ENCODE measurements around the gene PARP3.

PARP3 gene

GRCh38 chr3:51955893-51956770 lies 14.0 kb downstream of the PARP3 start:
- no peak overlapping the region for H3K27ac ChIP-seq (ENCODE audit: low read depth, low read length)
- peak; percentile 83 for DNase-seq
- H3K23ac ChIP-seq (ENCODE audit: low read length): no peak overlapping the region
- H3K4me3 ChIP-seq (ENCODE audit: low read length): no peak overlapping the region
- H3K56ac ChIP-seq (ENCODE audit: low read length): peak overlapping the region; percentile 80
- H2BK15ac ChIP-seq (replicated peaks; ENCODE audit: low read depth): no peak overlapping the region
- no peaks in the 10 kb centered on the region for H3K79me1 ChIP-seq (ENCODE audit: low read length)
- peak overlapping the region; percentile 71 for H3K9ac ChIP-seq (ENCODE audit: low read length)
- peak overlapping the region; percentile 19 for H3K18ac ChIP-seq (ENCODE audit: low read length)
- no peak overlapping the region for H4K5ac ChIP-seq (ENCODE audit: low read length)
- no CpG with 5 or more reads among the region's 97 CpGs for WGBS (ENCODE audit: extremely low coverage, insufficient coverage, low lambda C conversion rate)
- no peak overlapping the region for H2BK5ac ChIP-seq (ENCODE audit: low read length)
- H2AK5ac ChIP-seq (ENCODE audit: low read length): no peak overlapping the region
- H3K79me2 ChIP-seq (ENCODE audit: control insufficient read depth, insufficient read depth, low read length): no peaks in the 10 kb centered on the region
- no peak overlapping the region for H2BK120ac ChIP-seq (ENCODE audit: low read depth, low read length)
- no peaks in the 10 kb centered on the region for H3K4me1 ChIP-seq (ENCODE audit: control insufficient read depth, low read depth, low read length)
- peaks cover 18% of the 10 kb centered on the region for H3K27me3 ChIP-seq (ENCODE audit: insufficient read depth, low read length, poor library complexity)
- H3K4me2 ChIP-seq (ENCODE audit: low read length): peak overlapping the region; percentile 68
- no peak overlapping the region for H4K8ac ChIP-seq (ENCODE audit: low read depth, low read length)
- H3K36me3 ChIP-seq (ENCODE audit: control insufficient read depth, insufficient read depth, low read length): peaks cover 3% of the 10 kb centered on the region
- no peak overlapping the region for H3K4ac ChIP-seq (ENCODE audit: low read depth, low read length)

DNA sequence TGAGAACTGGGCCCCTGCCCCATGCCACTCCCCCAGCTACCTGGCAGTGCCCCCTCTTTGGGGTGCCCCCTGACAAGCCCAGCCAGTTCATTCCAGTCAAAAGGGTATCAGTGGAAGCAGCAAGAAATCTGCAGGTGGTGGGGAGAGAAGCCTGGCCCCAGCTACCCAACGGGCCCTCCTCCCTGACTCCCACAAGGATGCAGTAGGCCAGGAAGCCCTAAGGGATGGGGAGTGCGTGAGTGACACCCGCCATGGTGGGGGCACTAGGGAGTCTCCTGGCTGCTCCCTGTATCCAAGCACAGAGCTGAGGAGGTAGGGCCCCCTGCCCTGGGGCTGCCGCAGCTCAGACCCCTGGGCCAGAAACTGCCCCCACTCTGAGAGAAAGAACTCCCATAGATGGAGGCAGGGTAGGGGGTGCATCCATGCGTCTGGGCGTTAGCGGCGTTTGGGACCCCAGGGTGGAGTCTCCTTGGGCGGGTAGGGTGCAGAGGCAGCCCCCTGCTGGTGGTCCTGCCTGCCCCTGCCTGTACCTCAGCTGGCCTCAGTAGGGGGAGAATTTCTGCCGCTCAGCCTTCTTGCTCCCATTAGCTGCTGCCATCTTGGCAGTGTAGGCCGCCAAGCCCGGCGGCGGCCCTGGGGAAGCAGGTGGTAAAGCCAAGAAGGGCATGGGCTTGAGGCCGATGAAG lies 15.5 kb downstream of the PARP3 start:
- no CpG with 5 or more reads among the region's 15 CpGs for WGBS (ENCODE audit: extremely low coverage, insufficient coverage, low lambda C conversion rate)
- Histone ChIP-seq H3K79me1 (ENCODE audit: low read length) (no peaks in the 10 kb centered on the region), H3K56ac (ENCODE audit: low read length) (no peak overlapping the region), H2BK120ac (ENCODE audit: low read depth, low read length) (no peak overlapping the region), H3K18ac (ENCODE audit: low read length) (no peak overlapping the region), H3K27ac (ENCODE audit: low read depth, low read length) (no peak overlapping the region), H3K79me2 (ENCODE audit: control insufficient read depth, insufficient read depth, low read length) (no peaks in the 10 kb centered on the region), H3K4ac (ENCODE audit: low read depth, low read length) (no peak overlapping the region), H3K36me3 (ENCODE audit: control insufficient read depth, insufficient read depth, low read length) (peaks cover 3% of the 10 kb centered on the region), H3K27me3 (ENCODE audit: insufficient read depth, low read length, poor library complexity) (peaks cover 18% of the 10 kb centered on the region), H2BK5ac (ENCODE audit: low read length) (no peak overlapping the region), H4K5ac (ENCODE audit: low read length) (no peak overlapping the region), H3K4me3 (ENCODE audit: low read length) (no peak overlapping the region), H2BK15ac (replicated peaks; ENCODE audit: low read depth) (no peak overlapping the region), H3K9ac (ENCODE audit: low read length) (no peak overlapping the region), H3K23ac (ENCODE audit: low read length) (no peak overlapping the region), H3K4me1 (ENCODE audit: control insufficient read depth, low read depth, low read length) (no peaks in the 10 kb centered on the region), H2AK5ac (ENCODE audit: low read length) (no peak overlapping the region), H3K4me2 (ENCODE audit: low read length) (no peak overlapping the region), H4K8ac (ENCODE audit: low read depth, low read length) (no peak overlapping the region)
- DNase-seq: no peak

GRCh38 chr3:51958603-51959521 lies 16.7 kb downstream of the PARP3 start:
- Histone ChIP-seq H4K8ac (ENCODE audit: low read depth, low read length) (no peak overlapping the region), H3K56ac (ENCODE audit: low read length) (no peak overlapping the region), H3K9ac (ENCODE audit: low read length) (no peak overlapping the region), H3K4ac (ENCODE audit: low read depth, low read length) (no peak overlapping the region), H3K23ac (ENCODE audit: low read length) (no peak overlapping the region), H4K5ac (ENCODE audit: low read length) (no peak overlapping the region), H3K4me2 (ENCODE audit: low read length) (no peak overlapping the region), H3K79me2 (ENCODE audit: control insufficient read depth, insufficient read depth, low read length) (no peaks in the 10 kb centered on the region), H3K18ac (ENCODE audit: low read length) (no peak overlapping the region), H2AK5ac (ENCODE audit: low read length) (no peak overlapping the region), H3K36me3 (ENCODE audit: control insufficient read depth, insufficient read depth, low read length) (peaks cover 3% of the 10 kb centered on the region), H3K27me3 (ENCODE audit: insufficient read depth, low read length, poor library complexity) (peaks cover 14% of the 10 kb centered on the region), H3K4me3 (ENCODE audit: low read length) (no peak overlapping the region), H3K27ac (ENCODE audit: low read depth, low read length) (no peak overlapping the region), H2BK15ac (replicated peaks; ENCODE audit: low read depth) (no peak overlapping the region), H3K4me1 (ENCODE audit: control insufficient read depth, low read depth, low read length) (no peaks in the 10 kb centered on the region), H2BK5ac (ENCODE audit: low read length) (no peak overlapping the region), H3K79me1 (ENCODE audit: low read length) (no peaks in the 10 kb centered on the region), H2BK120ac (ENCODE audit: low read depth, low read length) (no peak overlapping the region)
- no CpG with 5 or more reads among the region's 20 CpGs for WGBS (ENCODE audit: extremely low coverage, insufficient coverage, low lambda C conversion rate)
- DNase-seq: no peak

- Histone ChIP-seq H3K4me3 (ENCODE audit: low read length) (no peak overlapping the region), H3K4ac (ENCODE audit: low read depth, low read length) (no peak overlapping the region), H2BK120ac (ENCODE audit: low read depth, low read length) (no peak overlapping the region), H3K9ac (ENCODE audit: low read length) (no peak overlapping the region), H3K18ac (ENCODE audit: low read length) (no peak overlapping the region), H3K27ac (ENCODE audit: low read depth, low read length) (no peak overlapping the region), H3K36me3 (ENCODE audit: control insufficient read depth, insufficient read depth, low read length) (peaks cover 3% of the 10 kb centered on the region), H3K23ac (ENCODE audit: low read length) (no peak overlapping the region), H3K4me2 (ENCODE audit: low read length) (no peak overlapping the region), H2BK15ac (replicated peaks; ENCODE audit: low read depth) (no peak overlapping the region), H4K8ac (ENCODE audit: low read depth, low read length) (no peak overlapping the region), H3K79me2 (ENCODE audit: control insufficient read depth, insufficient read depth, low read length) (no peaks in the 10 kb centered on the region), H3K27me3 (ENCODE audit: insufficient read depth, low read length, poor library complexity) (peaks cover 9% of the 10 kb centered on the region), H4K5ac (ENCODE audit: low read length) (no peak overlapping the region), H2AK5ac (ENCODE audit: low read length) (no peak overlapping the region), H3K4me1 (ENCODE audit: control insufficient read depth, low read depth, low read length) (no peaks in the 10 kb centered on the region), H3K79me1 (ENCODE audit: low read length) (no peaks in the 10 kb centered on the region), H2BK5ac (ENCODE audit: low read length) (no peak overlapping the region), H3K56ac (ENCODE audit: low read length) (no peak overlapping the region)
- no peak for DNase-seq
- WGBS (ENCODE audit: extremely low coverage, insufficient coverage, low lambda C conversion rate): no CpG with 5 or more reads among the region's 7 CpGs
Measured at GRCh38 chr3:51959651-51960050, 17.5 kb downstream of the PARP3 start.

GRCh38 chr3:51960386-51960785 lies 18.2 kb downstream of the PARP3 start:
- Histone ChIP-seq H3K36me3 (ENCODE audit: control insufficient read depth, insufficient read depth, low read length) (peaks cover 3% of the 10 kb centered on the region), H2BK120ac (ENCODE audit: low read depth, low read length) (no peak overlapping the region), H3K27me3 (ENCODE audit: insufficient read depth, low read length, poor library complexity) (peaks cover 2% of the 10 kb centered on the region), H2BK5ac (ENCODE audit: low read length) (no peak overlapping the region), H4K5ac (ENCODE audit: low read length) (no peak overlapping the region), H2BK15ac (replicated peaks; ENCODE audit: low read depth) (no peak overlapping the region), H3K79me1 (ENCODE audit: low read length) (peaks cover 1% of the 10 kb centered on the region), H3K4ac (ENCODE audit: low read depth, low read length) (no peak overlapping the region), H3K27ac (ENCODE audit: low read depth, low read length) (no peak overlapping the region), H3K79me2 (ENCODE audit: control insufficient read depth, insufficient read depth, low read length) (no peaks in the 10 kb centered on the region), H3K18ac (ENCODE audit: low read length) (no peak overlapping the region), H4K8ac (ENCODE audit: low read depth, low read length) (no peak overlapping the region), H3K9ac (ENCODE audit: low read length) (no peak overlapping the region), H2AK5ac (ENCODE audit: low read length) (no peak overlapping the region), H3K23ac (ENCODE audit: low read length) (no peak overlapping the region), H3K4me2 (ENCODE audit: low read length) (no peak overlapping the region), H3K56ac (ENCODE audit: low read length) (no peak overlapping the region), H3K4me3 (ENCODE audit: low read length) (no peak overlapping the region), H3K4me1 (ENCODE audit: control insufficient read depth, low read depth, low read length) (no peaks in the 10 kb centered on the region)
- no CpG with 5 or more reads among the region's 10 CpGs for WGBS (ENCODE audit: extremely low coverage, insufficient coverage, low lambda C conversion rate)
- no peak for DNase-seq
